ENCODE results near the gene TTLL11. TPM values are rescaled to one million over a fixed set of nuclear protein-coding genes. Genes with fewer than 3 reads are reported as not detected.

TTLL11 gene
- total RNA-seq, 6 donors from 2014 or later: 6.8 to 18.9 (median 12.9) TPM

- Histone ChIP-seq H3K27ac (no peak overlapping the region), H3K36me3 (peaks cover 0 to 3% (median 0%) of the 10 kb centered on the region in 4 donors), H3K4me3 (no peak overlapping the region), H3K4me1 (no peaks in the 10 kb centered on the region), H3K9me3 (no peaks in the 10 kb centered on the region), H3K27me3 (no peaks in the 10 kb centered on the region)
- 80 to 89% methylated on average over 8 to 12 of the region's 12 CpGs for WGBS, 2 donors
- TF ChIP-seq EP300 (IDR thresholded peaks at IDR 0.05) (no peak), POLR2A (IDR thresholded peaks at IDR 0.05) (no peak), POLR2AphosphoS5 (IDR thresholded peaks at IDR 0.05) (no peak), CTCF (IDR thresholded peaks at IDR 0.05) (no peak)
- ATAC-seq (ENCODE audit: low FRiP score in 2 of 2) (no peak), DNase-seq (peak in 1 of 2 donors; percentile 60)
These were observed 162.9 kb downstream of the TTLL11 start for GRCh38 chr9:121929893-121930875.

GRCh38 chr9:121927636-121928035 is 165.5 kb downstream of the TTLL11 start:
- Histone ChIP-seq H3K27ac (no peak overlapping the region), H3K27me3 (no peaks in the 10 kb centered on the region), H3K4me1 (no peaks in the 10 kb centered on the region), H3K9me3 (no peaks in the 10 kb centered on the region), H3K4me3 (no peak overlapping the region), H3K36me3 (peaks cover 0 to 3% (median 0%) of the 10 kb centered on the region in 4 donors)
- no peak for ATAC-seq (ENCODE audit: low FRiP score in 2 of 2)
- TF ChIP-seq EP300 (IDR thresholded peaks at IDR 0.05): no peak
- no peak for TF ChIP-seq POLR2AphosphoS5 (IDR thresholded peaks at IDR 0.05)
- TF ChIP-seq CTCF (IDR thresholded peaks at IDR 0.05): no peak
- no peak for TF ChIP-seq POLR2A (IDR thresholded peaks at IDR 0.05)
- DNase-seq: no peak
- 92 to 96% methylated on average over 1 of the region's 1 CpG for WGBS, 2 donors

- TF ChIP-seq POLR2AphosphoS5 (IDR thresholded peaks at IDR 0.05) (no peak), CTCF (IDR thresholded peaks at IDR 0.05) (no peak), EP300 (IDR thresholded peaks at IDR 0.05) (no peak), POLR2A (IDR thresholded peaks at IDR 0.05) (no peak)
- H3K36me3 ChIP-seq: peaks cover 0 to 3% (median 0%) of the 10 kb centered on the region in 4 donors
- no peaks in the 10 kb centered on the region for H3K4me1 ChIP-seq
- no peak for DNase-seq
- H3K27me3 ChIP-seq: no peaks in the 10 kb centered on the region
- no peak overlapping the region for H3K4me3 ChIP-seq
- H3K27ac ChIP-seq: no peak overlapping the region
- WGBS, 2 donors: 90 to 96% methylated on average over 4 to 5 of the region's 5 CpGs
- no peak for ATAC-seq (ENCODE audit: low FRiP score in 2 of 2)
- H3K9me3 ChIP-seq: no peaks in the 10 kb centered on the region
These were observed 166.0 kb downstream of the TTLL11 start for GRCh38 chr9:121927081-121927480.

GRCh38 chr9:121926351-121926801 is 166.7 kb downstream of the TTLL11 start:
- Histone ChIP-seq H3K4me3 (no peak overlapping the region), H3K27ac (no peak overlapping the region), H3K9me3 (no peaks in the 10 kb centered on the region), H3K36me3 (peaks cover 0 to 3% (median 0%) of the 10 kb centered on the region in 4 donors), H3K27me3 (no peaks in the 10 kb centered on the region), H3K4me1 (no peaks in the 10 kb centered on the region)
- 77 to 86% methylated on average over 6 to 10 of the region's 10 CpGs for WGBS, 2 donors
- ATAC-seq (ENCODE audit: low FRiP score in 2 of 2) (no peak), DNase-seq (peak in 1 of 2 donors; percentile 40)
- TF ChIP-seq EP300 (IDR thresholded peaks at IDR 0.05) (no peak), CTCF (IDR thresholded peaks at IDR 0.05) (no peak), POLR2A (IDR thresholded peaks at IDR 0.05) (no peak), POLR2AphosphoS5 (IDR thresholded peaks at IDR 0.05) (no peak)

Data from upper lobe of left lung (tissue), 6 donors.